ENCODE data around the gene RAPGEF6. TPM values are rescaled to one million over a fixed set of nuclear protein-coding genes. Genes with fewer than 3 reads are reported as not detected.

The RAPGEF6 gene
- total and polyA plus RNA-seq, 5 experiments from 2014 or later = 30.7 to 131 (median 39.9) TPM

DNA sequence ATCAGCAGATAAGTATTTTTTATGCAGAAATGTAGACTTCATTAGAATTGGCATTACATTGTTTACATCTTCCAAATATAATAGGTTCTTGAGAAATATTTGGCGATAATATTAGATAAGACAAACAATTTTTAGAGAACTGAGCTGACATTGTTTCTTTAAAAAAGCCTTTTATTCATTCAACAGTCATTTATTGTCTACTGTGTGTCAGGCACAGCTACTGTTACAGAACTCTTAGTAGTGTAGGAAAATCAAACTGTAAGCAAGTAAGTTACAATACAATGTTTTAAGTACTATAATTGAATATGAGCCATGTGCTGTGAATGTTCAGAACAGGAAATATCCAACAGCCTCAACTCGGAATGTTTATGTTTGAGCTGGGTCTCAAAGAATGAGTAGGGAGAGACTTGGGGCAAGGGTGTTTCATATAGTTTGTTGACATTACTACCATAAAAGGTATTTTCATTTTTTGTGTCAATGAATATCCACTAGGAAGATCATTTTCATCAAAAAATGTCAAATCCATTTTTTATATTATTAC is 257.2 kb downstream of the RAPGEF6 start:
- H3K9me3 Mint-ChIP-seq = peaks cover 0 to 9% (median 0%) of the 10 kb centered on the region in 9 donors
- peak overlapping the region; percentile 91 to 100 (median 95) for H3K27ac Mint-ChIP-seq
- peaks cover 0 to 36% (median 21%) of the 10 kb centered on the region in 3 donors for H3K36me3 Mint-ChIP-seq
- no peak for ATAC-seq
- peaks cover 35 to 98% (median 86%) of the 10 kb centered on the region in 4 donors for H3K4me1 Mint-ChIP-seq
- H3K27me3 Mint-ChIP-seq = no peaks in the 10 kb centered on the region
- POLR2A ChIA-PET = interaction anchor here (0.7 to 11.1 kb wide), 11 partner anchors 8 to 212 kb away, joined by 3 to 159 read pairs (median 4); partner anchors contain the start of genes CDC42SE2 and HINT1
- DNase-seq = no peak
- H3K4me3 Mint-ChIP-seq = peak overlapping the region in 9 of 10 donors; percentile 11 to 61 (median 32)

DNA sequence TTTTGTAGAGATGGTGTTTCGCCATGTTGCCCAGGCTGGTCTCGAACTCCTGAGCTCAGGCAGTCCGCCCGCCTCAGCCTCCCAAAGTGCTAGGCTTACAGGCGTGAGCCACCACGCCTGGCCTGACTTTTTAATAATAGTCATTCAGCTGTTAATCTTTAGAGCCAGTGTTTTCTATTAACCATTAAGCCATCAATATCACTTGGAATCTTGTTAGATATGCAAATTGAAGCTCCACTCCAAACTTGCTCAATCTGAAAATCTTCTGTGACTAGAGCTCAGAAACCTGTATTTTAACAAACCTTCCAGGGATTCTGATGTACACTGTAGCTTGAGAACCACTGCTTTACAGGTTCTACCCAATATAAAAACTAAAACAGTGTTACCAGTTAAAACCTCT is 257.7 kb downstream of the RAPGEF6 start:
- POLR2A ChIA-PET = interaction anchor here (0.9 to 11.1 kb wide), 7 partner anchors 8 to 212 kb away, joined by 3 to 159 read pairs (median 4); partner anchors contain the start of genes CDC42SE2 and HINT1
- Mint-ChIP-seq H3K36me3 (peaks cover 0 to 36% (median 21%) of the 10 kb centered on the region in 3 donors), H3K9me3 (peaks cover 0 to 9% (median 0%) of the 10 kb centered on the region in 9 donors), H3K4me3 (peak overlapping the region in 6 of 10 donors; percentile 13 to 61 (median 32)), H3K27ac (peak overlapping the region; percentile 91 to 100 (median 95)), H3K4me1 (peaks cover 33 to 98% (median 85%) of the 10 kb centered on the region in 4 donors), H3K27me3 (no peaks in the 10 kb centered on the region)
- DNase-seq (no peak), ATAC-seq (no peak)

DNA sequence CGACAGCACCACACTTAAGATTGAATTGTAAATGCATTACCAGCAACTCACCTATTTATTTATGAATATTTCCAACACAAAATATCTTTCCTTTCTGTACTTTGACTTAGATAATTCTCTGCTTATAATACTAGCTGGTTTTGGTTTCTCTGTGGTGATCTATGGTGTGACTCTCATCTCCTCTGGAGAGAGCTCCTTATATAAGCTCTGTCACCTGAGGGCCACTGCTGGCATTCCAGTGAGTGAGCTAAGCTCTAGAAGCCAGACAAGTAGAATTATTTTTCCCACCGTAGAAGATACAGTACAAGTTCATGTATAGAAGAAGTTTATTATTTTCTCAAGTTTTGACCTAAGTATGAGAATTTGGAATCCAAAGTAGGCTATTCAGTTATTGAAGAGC is 259.7 kb downstream of the RAPGEF6 start:
- Mint-ChIP-seq H3K36me3 (peaks cover 0 to 40% (median 18%) of the 10 kb centered on the region in 3 donors), H3K27ac (peak overlapping the region; percentile 91 to 100 (median 95)), H3K27me3 (no peaks in the 10 kb centered on the region), H3K4me3 (peak overlapping the region in 9 of 10 donors; percentile 9 to 75 (median 29)), H3K4me1 (peaks cover 27 to 98% (median 85%) of the 10 kb centered on the region in 4 donors), H3K9me3 (peaks cover 0 to 5% (median 0%) of the 10 kb centered on the region in 9 donors)
- ATAC-seq (peak in 1 of 2 donors; percentile 18), DNase-seq (peak in 1 of 10 donors; percentile 31)
- POLR2A ChIA-PET = interaction anchor here (0.5 to 11.1 kb wide), 9 partner anchors 13 to 210 kb away, joined by 3 to 159 read pairs (median 4); partner anchors contain the start of genes CDC42SE2 and HINT1

Other genes starting within 250 kb of the RAPGEF6 start
- gene FNIP1, start 161.8 kb upstream of the RAPGEF6 start, total RNA-seq = 10 to 100 TPM; 35.2 to 38.1 TPM
- gene FNIP1, start 161.8 kb upstream of the RAPGEF6 start, polyA plus RNA-seq = 10 to 100 TPM in 2 of 3 donors, 1 to 10 TPM in 1; 6.7 to 11.8 (median 10.5) TPM

Data from naive thymus-derived CD8-positive, alpha-beta T cell (primary cell).